Measurements from ENCODE around the gene RRP1B. TPM values are rescaled to one million over a fixed set of nuclear protein-coding genes. Genes with fewer than 3 reads are reported as not detected.

Gene RRP1B
- polyA plus RNA-seq, 2 of the 4 experiments (the other 2 are of a cell fraction), result 32.5 TPM

GRCh38 chr21:43653626-43654025, 5.7 kb upstream of the RRP1B start:
- Histone ChIP-seq H3K4me1 (peaks cover 16% of the 10 kb centered on the region; the same call in 2 of the 3 replicates), H3K4me3 (no peak overlapping the region), H3K9me3 (no peaks in the 10 kb centered on the region), H3K27ac (0 out of 6 replicates have a peak overlapping the region, but pooled peaks of 1 of the 2 experiments have one; percentile 41), H3K4me2 (no peak overlapping the region)
- ChIA-PET POLR2A (no interaction called here), CTCF (interaction anchor here (0.7 to 0.9 kb wide), 3 partner anchors 103 to 333 kb away, joined by 3 read pairs; no protein-coding TSS in a partner anchor)
- no peak for ATAC-seq
- TF ChIP-seq CHD4 (IDR thresholded peaks at IDR 0.05; ENCODE audit: borderline replicate concordance) (no peak), NR3C1 (IDR thresholded peaks at IDR 0.05) (no peak), FOXS1 (CRISPR knock-in tag; IDR thresholded peaks at IDR 0.05) (no peak), FOSB (CRISPR knock-in tag; IDR thresholded peaks at IDR 0.05) (no peak), HES2 (IDR thresholded peaks at IDR 0.05) (no peak), CBX2 (IDR thresholded peaks at IDR 0.05; ENCODE audit: borderline replicate concordance, low read depth) (no peak)
- WGBS (ENCODE audit: missing lambda C conversion rate), result 84% methylated on average over 6 of the region's 6 CpGs
- no peak for DNase-seq (ENCODE audit: low read depth in 1 of 2, low spot score in 1 of 2)
- no peak for FAIRE-seq

GRCh38 chr21:43654806-43655489, 4.4 kb upstream of the RRP1B start:
- no peak for DNase-seq (ENCODE audit: low read depth in 1 of 2, low spot score in 1 of 2)
- no peak for ATAC-seq
- WGBS (ENCODE audit: missing lambda C conversion rate), result 79% methylated on average over 7 of the region's 7 CpGs
- H3K4me1 ChIP-seq, result peaks cover 22% of the 10 kb centered on the region; the same call in 2 of the 3 replicates
- H3K9me3 ChIP-seq, result no peaks in the 10 kb centered on the region
- peak overlapping the region in 1 of 2 experiments; percentile 61; a peak in 2 of 6 replicates for H3K27ac ChIP-seq
- no peak overlapping the region for H3K4me3 ChIP-seq
- no peak overlapping the region for H3K4me2 ChIP-seq
- ChIA-PET POLR2A (no interaction called here), CTCF (interaction anchor here (0.6 kb wide), 1 partner anchor 720 kb away, joined by 3 read pairs; no protein-coding TSS in a partner anchor)
- TF ChIP-seq JUN (IDR thresholded peaks at IDR 0.05) (no peak), ZSCAN20 (CRISPR knock-in tag; IDR thresholded peaks at IDR 0.05) (no peak), EHF (CRISPR knock-in tag; IDR thresholded peaks at IDR 0.05) (no peak), TFCP2L1 (CRISPR knock-in tag; IDR thresholded peaks at IDR 0.05) (no peak), POLR2A (IDR thresholded peaks at IDR 0.05; ENCODE audit: low read length) (no peak), RAD21 (conservative IDR thresholded peaks at IDR 0.05 in 1 of 2, IDR thresholded peaks at IDR 0.05 in 1 of 2) (no peak)
- no peak for FAIRE-seq

GRCh38 chr21:43657355-43658087, 1.8 kb upstream of the RRP1B start:
- Histone ChIP-seq H3K4me1 (peaks cover 34% of the 10 kb centered on the region; the same call in 2 of the 3 replicates), H3K4me2 (no peak overlapping the region), H3K27ac (no peak overlapping the region; a peak in 1 of 6 replicates), H3K4me3 (no peak overlapping the region), H3K9me3 (no peaks in the 10 kb centered on the region)
- ATAC-seq, result no peak
- CTCF ChIA-PET, result interaction anchor here (2.1 kb wide), 1 partner anchor 11 kb away, joined by 13 read pairs; no protein-coding TSS in a partner anchor
- no peak for TF ChIP-seq NFE2L2 (conservative IDR thresholded peaks at IDR 0.05; ENCODE audit: low read length)
- no peak for TF ChIP-seq HOXB5 (CRISPR knock-in tag; IDR thresholded peaks at IDR 0.05)
- no peak for TF ChIP-seq HEYL (CRISPR knock-in tag; IDR thresholded peaks at IDR 0.05)
- no peak for TF ChIP-seq ZFP36 (IDR thresholded peaks at IDR 0.05; ENCODE audit: borderline replicate concordance, partially characterized antibody)
- no peak for TF ChIP-seq JUNB (IDR thresholded peaks at IDR 0.05)
- POLR2A ChIA-PET, result no interaction called here
- FAIRE-seq, result no peak
- WGBS (ENCODE audit: missing lambda C conversion rate), result 93% methylated on average over 40 of the region's 46 CpGs
- DNase-seq (ENCODE audit: low read depth in 1 of 2, low spot score in 1 of 2), result no peak

GRCh38 chr21:43658088-43658741, 1.1 kb upstream of the RRP1B start:
- CTCF ChIA-PET, result interaction anchor here (0.9 to 2.4 kb wide), 2 partner anchors 12 to 27 kb away, joined by 3 to 8 read pairs; no protein-coding TSS in a partner anchor
- Histone ChIP-seq H3K27ac (peak overlapping the region; percentile 93 to 95; a peak in 5 of 6 replicates), H3K4me2 (no peak overlapping the region), H3K4me3 (no peak overlapping the region), H3K4me1 (peaks cover 34% of the 10 kb centered on the region; the same call in 2 of the 3 replicates), H3K9me3 (no peaks in the 10 kb centered on the region)
- no peak for DNase-seq (ENCODE audit: low read depth in 1 of 2, low spot score in 1 of 2)
- ATAC-seq, result no peak
- WGBS (ENCODE audit: missing lambda C conversion rate), result 93% methylated on average over 40 of the region's 48 CpGs
- no peak for FAIRE-seq
- POLR2A ChIA-PET, result no interaction called here
- no peak for TF ChIP-seq ZNF302 (CRISPR knock-in tag; IDR thresholded peaks at IDR 0.05)
- no peak for TF ChIP-seq JUNB (IDR thresholded peaks at IDR 0.05)
- no peak for TF ChIP-seq EHF (CRISPR knock-in tag; IDR thresholded peaks at IDR 0.05)
- no peak for TF ChIP-seq ATOH8 (CRISPR knock-in tag; IDR thresholded peaks at IDR 0.05; ENCODE audit: low read depth)
- no peak for TF ChIP-seq FOXS1 (CRISPR knock-in tag; IDR thresholded peaks at IDR 0.05)
- no peak for TF ChIP-seq REST (IDR thresholded peaks at IDR 0.05)
- no peak for TF ChIP-seq PBX3 (IDR thresholded peaks at IDR 0.05)
- TF ChIP-seq SREBF2 (IDR thresholded peaks at IDR 0.05), result no peak
